Measurements from ENCODE around the gene SDHA.
"Not testable (repeated sequence)": the region's sequence is repeated elsewhere in the genome, so short reads cannot be mapped to it uniquely, and the experiment has no call there.

DNA sequence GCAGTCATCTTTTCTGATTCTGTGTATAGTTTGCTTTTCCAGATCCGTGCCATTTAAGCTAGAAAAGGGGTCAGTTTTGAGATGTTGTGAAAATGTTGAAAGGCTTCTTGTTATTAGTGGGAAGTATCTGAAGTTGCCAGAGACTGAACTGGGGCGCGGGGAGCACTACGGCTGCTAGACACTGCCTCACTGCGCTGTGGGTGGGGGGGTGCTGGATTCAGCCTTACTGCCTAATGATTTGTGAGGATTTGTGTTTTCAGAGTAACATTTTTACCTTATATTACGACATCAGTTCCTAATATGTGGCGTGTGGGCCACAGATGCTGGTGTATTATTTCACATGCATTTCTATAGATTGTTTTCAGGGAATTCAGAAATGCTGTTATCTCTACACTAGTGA, 55.4 kb downstream of the SDHA start:
- TF ChIP-seq POLR2A (IDR thresholded peaks at IDR 0.05), result not testable (repeated sequence)
- TF ChIP-seq, protein P1, sequence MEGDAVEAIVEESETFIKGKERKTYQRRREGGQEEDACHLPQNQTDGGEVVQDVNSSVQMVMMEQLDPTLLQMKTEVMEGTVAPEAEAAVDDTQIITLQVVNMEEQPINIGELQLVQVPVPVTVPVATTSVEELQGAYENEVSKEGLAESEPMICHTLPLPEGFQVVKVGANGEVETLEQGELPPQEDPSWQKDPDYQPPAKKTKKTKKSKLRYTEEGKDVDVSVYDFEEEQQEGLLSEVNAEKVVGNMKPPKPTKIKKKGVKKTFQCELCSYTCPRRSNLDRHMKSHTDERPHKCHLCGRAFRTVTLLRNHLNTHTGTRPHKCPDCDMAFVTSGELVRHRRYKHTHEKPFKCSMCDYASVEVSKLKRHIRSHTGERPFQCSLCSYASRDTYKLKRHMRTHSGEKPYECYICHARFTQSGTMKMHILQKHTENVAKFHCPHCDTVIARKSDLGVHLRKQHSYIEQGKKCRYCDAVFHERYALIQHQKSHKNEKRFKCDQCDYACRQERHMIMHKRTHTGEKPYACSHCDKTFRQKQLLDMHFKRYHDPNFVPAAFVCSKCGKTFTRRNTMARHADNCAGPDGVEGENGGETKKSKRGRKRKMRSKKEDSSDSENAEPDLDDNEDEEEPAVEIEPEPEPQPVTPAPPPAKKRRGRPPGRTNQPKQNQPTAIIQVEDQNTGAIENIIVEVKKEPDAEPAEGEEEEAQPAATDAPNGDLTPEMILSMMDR (IDR thresholded peaks at IDR 0.05), result not testable (repeated sequence)

Measured in lower leg skin (tissue), 3 donors.